Stimulated activated effector memory CD8-positive, alpha-beta T cell treated with anti-CD3 and anti-CD28 coated beads, Interleukin-12 subunit alpha, Interleukin-12 subunit beta, amount 100 ng/mL, for 72 hours (primary cell): ENCODE results near the gene AIF1.
A peak's percentile ranks its signal among the peaks of the same experiment; 100 is the strongest.
"Not testable (repeated sequence)": the region's sequence is repeated elsewhere in the genome, so short reads cannot be mapped to it uniquely, and the experiment has no call there.

ENCODE experiments used
- ATAC-seq: fragments of 150-1000 bp; cut with Tn5 transposase; 2 replicates; pipeline ENCODE4 v1.10.0; 2021
- DNase-seq, 2 donors: peaks; one replicate each; pipeline ENCODE4 v3.0.0; 2021 to 2022; ENCODE audit warnings: low spot score in 2 of 2
- H3K27ac Mint-ChIP-seq: one replicate; pipeline ENCODE4 v1.8.0; 2022; ENCODE audit warnings: mild to moderate bottlenecking, mixed read lengths
- H3K36me3 Mint-ChIP-seq: one replicate; pipeline ENCODE4 v1.8.0; 2022; ENCODE audit warnings: mild to moderate bottlenecking, mixed read lengths
- H3K4me1 Mint-ChIP-seq: one replicate; pipeline ENCODE4 v1.8.0; 2022; ENCODE audit warnings: mixed read lengths
- H3K4me3 Mint-ChIP-seq: one replicate; pipeline ENCODE4 v1.8.0; 2022; ENCODE audit warnings: mild to moderate bottlenecking, mixed read lengths
- H3K9me3 Mint-ChIP-seq: one replicate; pipeline ENCODE4 v1.8.0; 2022; ENCODE audit warnings: mixed read lengths

AIF1 gene

GRCh38 chr6:31590691-31591090 lies 24.3 kb upstream of the AIF1 start:
- H3K27ac Mint-ChIP-seq: peak overlapping the region; percentile 91
- ATAC-seq, DNase-seq, H3K9me3 Mint-ChIP-seq: not testable (repeated sequence)
- H3K36me3 Mint-ChIP-seq: peaks cover 57% of the 10 kb centered on the region
- peak overlapping the region; percentile 76 for H3K4me3 Mint-ChIP-seq
- H3K4me1 Mint-ChIP-seq: peaks cover 68% of the 10 kb centered on the region

- peak overlapping the region; percentile 76 for H3K4me3 Mint-ChIP-seq
- DNase-seq (no peak), ATAC-seq (peak; percentile 27)
- peak overlapping the region; percentile 88 for H3K27ac Mint-ChIP-seq
- H3K36me3 Mint-ChIP-seq: peaks cover 46% of the 10 kb centered on the region
- no peaks in the 10 kb centered on the region for H3K9me3 Mint-ChIP-seq
- peaks cover 65% of the 10 kb centered on the region for H3K4me1 Mint-ChIP-seq
These were observed 22.6 kb upstream of the AIF1 start for GRCh38 chr6:31592396-31592771.

- H3K27ac Mint-ChIP-seq: peak overlapping the region; percentile 5
- H3K4me3 Mint-ChIP-seq: no peak overlapping the region
- ATAC-seq (peak; percentile 75), DNase-seq (no peak)
- H3K4me1 Mint-ChIP-seq: peaks cover 45% of the 10 kb centered on the region
- H3K36me3 Mint-ChIP-seq: peaks cover 19% of the 10 kb centered on the region
- H3K9me3 Mint-ChIP-seq: no peaks in the 10 kb centered on the region
These were observed 18.0 kb upstream of the AIF1 start for GRCh38 chr6:31597006-31597405.

- Mint-ChIP-seq H3K27ac (no peak overlapping the region), H3K9me3 (no peaks in the 10 kb centered on the region), H3K36me3 (no peaks in the 10 kb centered on the region), H3K4me1 (no peaks in the 10 kb centered on the region), H3K4me3 (no peak overlapping the region)
- DNase-seq (no peak), ATAC-seq (peak; percentile 36)
These were observed 7.7 kb upstream of the AIF1 start for GRCh38 chr6:31607317-31607716.

GRCh38 chr6:31609519-31610406 lies 5.3 kb upstream of the AIF1 start:
- Mint-ChIP-seq H3K36me3 (no peaks in the 10 kb centered on the region), H3K9me3 (no peaks in the 10 kb centered on the region), H3K4me3 (no peak overlapping the region), H3K4me1 (peaks cover 1% of the 10 kb centered on the region), H3K27ac (no peak overlapping the region)
- no peak for ATAC-seq
- no peak for DNase-seq

- Mint-ChIP-seq H3K9me3 (no peaks in the 10 kb centered on the region), H3K4me1 (peaks cover 13% of the 10 kb centered on the region), H3K4me3 (no peak overlapping the region), H3K36me3 (no peaks in the 10 kb centered on the region), H3K27ac (no peak overlapping the region)
- ATAC-seq (no peak), DNase-seq (no peak)
These were observed 4.1 kb upstream of the AIF1 start for GRCh38 chr6:31610968-31611367.

GRCh38 chr6:31614075-31614619 lies 887 bp upstream of the AIF1 start:
- H3K36me3 Mint-ChIP-seq: no peaks in the 10 kb centered on the region
- no peak overlapping the region for H3K4me3 Mint-ChIP-seq
- no peak for DNase-seq
- peaks cover 16% of the 10 kb centered on the region for H3K4me1 Mint-ChIP-seq
- no peak for ATAC-seq
- H3K27ac Mint-ChIP-seq: no peak overlapping the region
- H3K9me3 Mint-ChIP-seq: no peaks in the 10 kb centered on the region

- H3K36me3 Mint-ChIP-seq: peaks cover 11% of the 10 kb centered on the region
- peak overlapping the region; percentile 74 for H3K27ac Mint-ChIP-seq
- ATAC-seq (no peak), DNase-seq (no peak)
- peaks cover 16% of the 10 kb centered on the region for H3K4me1 Mint-ChIP-seq
- no peaks in the 10 kb centered on the region for H3K9me3 Mint-ChIP-seq
- H3K4me3 Mint-ChIP-seq: peak overlapping the region; percentile 55
These were observed 714 bp downstream of the AIF1 start for GRCh38 chr6:31615748-31616147.

GRCh38 chr6:31617010-31617409 lies 2.0 kb downstream of the AIF1 start:
- Mint-ChIP-seq H3K9me3 (no peaks in the 10 kb centered on the region), H3K4me3 (peak overlapping the region; percentile 55), H3K4me1 (peaks cover 25% of the 10 kb centered on the region), H3K27ac (peak overlapping the region; percentile 74), H3K36me3 (peaks cover 23% of the 10 kb centered on the region)
- DNase-seq (no peak), ATAC-seq (no peak)

GRCh38 chr6:31619805-31620585 lies 5.0 kb downstream of the AIF1 start:
- ATAC-seq (peak; percentile 89), DNase-seq (peak; percentile 86 to 98)
- Mint-ChIP-seq H3K27ac (peak overlapping the region; percentile 96), H3K4me1 (peaks cover 30% of the 10 kb centered on the region), H3K9me3 (no peaks in the 10 kb centered on the region), H3K36me3 (peaks cover 53% of the 10 kb centered on the region), H3K4me3 (peak overlapping the region; percentile 82)

GRCh38 chr6:31620586-31621319 lies 5.7 kb downstream of the AIF1 start, which contains the start of gene PRRC2A:
Gene PRRC2A, plus strand, starts transcription at chr6:31620715. Its CDS starts 2,075 bp downstream, at chr6:31622790.
- DNase-seq (peak; percentile 84 to 97), ATAC-seq (peak; percentile 75)
- Mint-ChIP-seq H3K4me1 (peaks cover 22% of the 10 kb centered on the region), H3K4me3 (peak within 1 kb of the TSS; percentile 82), H3K27ac (peak within 1 kb of the TSS; percentile 96), H3K36me3 (peaks cover 61% of the 10 kb centered on the region), H3K9me3 (no peaks in the 10 kb centered on the region)

GRCh38 chr6:31621320-31621939 lies 6.4 kb downstream of the AIF1 start:
- Mint-ChIP-seq H3K4me1 (peaks cover 22% of the 10 kb centered on the region), H3K27ac (peak overlapping the region; percentile 96), H3K9me3 (no peaks in the 10 kb centered on the region), H3K36me3 (peaks cover 67% of the 10 kb centered on the region), H3K4me3 (peak overlapping the region; percentile 82)
- ATAC-seq (no peak), DNase-seq (no peak)

GRCh38 chr6:31621991-31622390 lies 7.0 kb downstream of the AIF1 start:
- Mint-ChIP-seq H3K4me1 (peaks cover 26% of the 10 kb centered on the region), H3K27ac (peak overlapping the region; percentile 96), H3K9me3 (no peaks in the 10 kb centered on the region), H3K36me3 (peaks cover 73% of the 10 kb centered on the region), H3K4me3 (peak overlapping the region; percentile 82)
- ATAC-seq (no peak), DNase-seq (no peak)

GRCh38 chr6:31622684-31623091 lies 7.7 kb downstream of the AIF1 start:
- no peaks in the 10 kb centered on the region for H3K9me3 Mint-ChIP-seq
- H3K36me3 Mint-ChIP-seq: peaks cover 80% of the 10 kb centered on the region
- H3K4me1 Mint-ChIP-seq: peaks cover 33% of the 10 kb centered on the region
- DNase-seq (no peak), ATAC-seq (no peak)
- H3K27ac Mint-ChIP-seq: peak overlapping the region; percentile 96
- peak overlapping the region; percentile 82 for H3K4me3 Mint-ChIP-seq
